GM12872 (cell line): ENCODE data around the gene DPF3.

Experiments used
- TF ChIP-seq, protein P1 (sequence below): IDR thresholded peaks from 3 replicates; pipeline ENCODE4 v1.5.1; 2011; ENCODE audit warnings: low read depth, mild to moderate bottlenecking, low read length, moderate library complexity; ENCODE audit not compliant: insufficient read depth

DPF3 gene

DNA sequence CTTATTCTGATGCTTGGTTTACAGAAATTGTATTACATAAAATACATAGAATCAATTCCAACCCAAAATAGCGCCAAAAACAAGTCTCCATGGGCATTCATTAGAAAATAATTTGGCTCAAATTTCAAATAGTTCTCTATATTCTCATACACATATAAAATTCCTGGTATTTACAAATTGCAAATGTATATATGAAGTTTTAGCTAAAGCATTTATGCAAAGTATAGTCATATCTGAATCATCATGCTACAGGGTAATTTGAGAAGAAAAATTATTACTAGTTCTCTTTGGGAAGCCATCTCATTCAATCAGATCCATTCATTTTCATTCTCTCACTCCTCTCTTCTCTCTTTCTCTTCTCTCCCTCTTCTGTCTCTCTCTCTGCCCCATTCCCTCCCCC lies 257.8 kb downstream of the DPF3 start:
- TF ChIP-seq, protein P1, sequence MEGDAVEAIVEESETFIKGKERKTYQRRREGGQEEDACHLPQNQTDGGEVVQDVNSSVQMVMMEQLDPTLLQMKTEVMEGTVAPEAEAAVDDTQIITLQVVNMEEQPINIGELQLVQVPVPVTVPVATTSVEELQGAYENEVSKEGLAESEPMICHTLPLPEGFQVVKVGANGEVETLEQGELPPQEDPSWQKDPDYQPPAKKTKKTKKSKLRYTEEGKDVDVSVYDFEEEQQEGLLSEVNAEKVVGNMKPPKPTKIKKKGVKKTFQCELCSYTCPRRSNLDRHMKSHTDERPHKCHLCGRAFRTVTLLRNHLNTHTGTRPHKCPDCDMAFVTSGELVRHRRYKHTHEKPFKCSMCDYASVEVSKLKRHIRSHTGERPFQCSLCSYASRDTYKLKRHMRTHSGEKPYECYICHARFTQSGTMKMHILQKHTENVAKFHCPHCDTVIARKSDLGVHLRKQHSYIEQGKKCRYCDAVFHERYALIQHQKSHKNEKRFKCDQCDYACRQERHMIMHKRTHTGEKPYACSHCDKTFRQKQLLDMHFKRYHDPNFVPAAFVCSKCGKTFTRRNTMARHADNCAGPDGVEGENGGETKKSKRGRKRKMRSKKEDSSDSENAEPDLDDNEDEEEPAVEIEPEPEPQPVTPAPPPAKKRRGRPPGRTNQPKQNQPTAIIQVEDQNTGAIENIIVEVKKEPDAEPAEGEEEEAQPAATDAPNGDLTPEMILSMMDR = no peak

DNA sequence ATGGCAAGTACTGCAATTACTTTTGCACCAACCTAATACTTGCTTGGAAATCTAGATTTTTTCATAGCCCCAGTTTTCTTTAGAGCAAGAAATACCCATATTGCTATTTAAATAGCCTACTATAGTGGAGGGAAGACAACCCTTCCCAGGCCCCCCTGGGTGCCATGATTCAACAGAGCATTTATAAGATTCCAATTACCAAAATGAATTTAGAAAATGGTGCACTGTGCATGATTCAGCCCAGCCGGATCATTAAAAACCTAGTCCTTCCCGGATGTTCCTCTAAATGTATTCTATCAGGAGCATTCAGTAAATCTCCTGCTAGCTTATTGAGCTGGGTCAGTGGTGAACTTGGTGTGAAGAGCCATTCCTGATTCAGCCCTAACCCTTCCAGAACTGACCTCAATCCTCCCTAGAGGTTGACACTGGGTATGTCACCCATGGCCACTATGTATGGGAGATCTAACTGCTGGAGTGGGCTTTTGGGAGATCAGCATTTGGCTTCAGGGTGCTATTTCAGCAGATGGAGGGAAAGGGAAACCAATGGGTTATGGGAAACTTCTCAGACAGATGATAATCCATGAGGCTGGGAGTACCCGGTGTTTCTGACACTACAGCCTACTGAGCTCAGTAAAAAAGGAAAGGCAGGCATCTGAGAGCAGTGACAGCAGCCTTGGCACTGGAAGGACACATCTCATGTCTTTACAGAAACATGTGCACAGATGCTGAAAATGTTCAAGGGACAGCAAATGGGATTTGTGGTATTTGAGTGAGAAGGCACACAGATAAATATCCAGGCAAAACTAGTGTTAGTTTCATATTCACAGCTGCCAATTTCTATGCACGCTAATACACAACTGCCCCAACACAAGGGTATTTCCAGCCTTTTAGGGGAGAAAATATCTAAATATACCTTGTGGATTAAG lies 258.9 kb downstream of the DPF3 start:
- TF ChIP-seq, protein P1 = no peak

DNA sequence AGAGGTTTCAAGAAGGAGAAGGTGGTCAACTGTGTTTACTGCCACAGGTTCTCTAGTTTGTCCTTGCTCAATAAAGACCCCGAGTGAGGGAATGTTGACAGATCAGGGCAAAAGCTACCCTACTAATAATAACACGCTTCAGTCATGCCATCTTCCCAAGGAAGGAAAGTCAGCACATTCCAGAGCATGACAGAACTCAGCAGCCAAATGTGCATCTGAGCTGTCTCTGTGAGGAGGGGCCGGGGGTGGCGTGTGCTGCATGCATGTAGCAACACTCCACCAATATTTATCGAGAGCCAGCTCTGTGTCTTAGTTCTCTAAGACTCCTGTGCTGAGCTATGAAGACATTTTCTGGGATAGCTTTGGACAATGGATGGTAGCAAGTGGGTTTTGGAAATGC lies 260.4 kb downstream of the DPF3 start:
- TF ChIP-seq, protein P1 = no peak

DNA sequence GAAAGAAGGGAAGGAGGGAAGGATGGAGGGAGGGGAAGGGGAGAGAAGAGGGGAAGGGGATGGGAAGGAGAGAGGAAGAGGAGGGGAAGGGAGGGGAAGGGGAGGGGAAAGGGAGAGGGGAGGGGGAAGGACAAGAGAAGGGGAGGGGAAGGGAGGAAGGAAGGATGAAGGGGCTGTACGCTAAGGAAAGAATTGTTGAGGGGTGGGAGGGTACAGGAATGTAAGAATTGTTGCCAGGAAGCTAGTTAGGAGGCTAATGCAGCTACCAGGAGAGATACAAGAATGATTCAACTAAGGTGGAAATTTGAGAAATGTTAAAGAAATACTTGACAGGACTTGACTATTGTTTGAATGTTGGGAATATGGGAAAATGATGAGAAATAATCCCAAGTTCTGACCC lies 261.2 kb downstream of the DPF3 start:
- TF ChIP-seq, protein P1 = no peak

DNA sequence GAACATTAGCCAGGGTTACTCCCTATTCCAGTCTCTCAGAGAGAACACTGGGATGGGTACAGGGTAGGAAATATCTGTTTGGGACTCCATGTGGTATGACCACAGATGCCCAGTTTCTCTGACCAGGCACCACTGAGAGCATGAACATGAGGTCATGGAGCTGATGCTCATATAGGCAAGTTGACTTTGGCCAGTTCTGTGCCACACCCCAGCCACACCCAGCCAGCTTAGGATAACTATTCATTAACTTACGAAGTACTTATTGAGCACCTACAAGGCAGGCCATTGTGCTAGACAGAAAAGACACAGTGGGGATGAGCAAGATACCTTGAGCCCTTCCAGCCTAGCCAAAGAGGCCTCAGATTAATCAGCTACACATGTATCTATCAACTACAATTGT lies 262.5 kb downstream of the DPF3 start:
- TF ChIP-seq, protein P1 = no peak

DNA sequence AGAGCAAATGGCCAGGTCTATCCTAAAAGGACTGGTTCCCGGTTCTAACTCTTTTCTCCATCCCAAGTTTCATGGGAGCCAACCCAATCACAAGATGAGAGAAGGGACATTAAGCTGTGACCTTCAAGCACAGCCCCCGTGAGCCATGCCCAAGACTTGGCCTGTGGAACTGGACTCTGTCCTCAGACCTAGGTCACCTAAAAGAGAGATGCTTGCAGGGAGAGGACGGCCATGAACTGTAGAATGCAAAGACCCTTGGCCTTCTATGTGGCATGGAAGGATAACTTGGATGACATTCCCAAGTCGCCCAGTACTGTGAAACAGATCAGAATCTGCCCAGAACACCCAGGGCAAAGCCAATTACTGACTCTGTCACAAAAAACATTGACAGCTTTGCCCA lies 263.5 kb downstream of the DPF3 start:
- TF ChIP-seq, protein P1 = no peak

DNA sequence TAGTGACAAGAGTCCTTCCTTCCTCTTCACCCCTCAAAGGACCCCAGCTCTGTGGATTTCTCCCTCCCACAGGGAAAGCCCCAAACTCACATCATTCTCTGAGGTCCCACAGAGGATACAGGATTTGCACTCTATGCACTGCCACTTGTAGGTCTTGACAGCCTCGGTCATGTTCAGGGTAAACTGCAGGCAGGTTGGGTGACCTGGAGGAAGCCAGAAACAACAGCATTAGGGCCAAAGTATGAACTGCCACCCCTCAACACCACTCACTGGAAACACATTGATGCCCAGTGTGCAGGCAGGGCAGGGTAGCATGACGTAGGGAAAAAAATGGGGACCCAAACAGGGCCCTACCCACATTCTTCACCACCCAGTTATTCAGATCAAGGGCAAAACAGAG lies 264.4 kb downstream of the DPF3 start:
- TF ChIP-seq, protein P1 = no peak
